Activated effector memory CD4-positive, alpha-beta T cell treated with anti-CD3 and anti-CD28 coated beads, Interleukin-2, amount 50 U/mL, for 16 hours (primary cell): ENCODE data around the gene H19.
A peak's percentile ranks its signal among the peaks of the same experiment; 100 is the strongest.

Source experiments
- DNase-seq: peaks from one replicate; pipeline ENCODE4 v3.0.0-alpha.2; 2020

Gene H19

GRCh38 chr11:1997755-1998154, at the start of gene H19:
TSS of gene H19 (minus strand) at chr11:1997842.
- DNase-seq, result no peak

- DNase-seq, result no peak
Measured at GRCh38 chr11:2041963-2042362, 44.3 kb upstream of the H19 start.

DNA sequence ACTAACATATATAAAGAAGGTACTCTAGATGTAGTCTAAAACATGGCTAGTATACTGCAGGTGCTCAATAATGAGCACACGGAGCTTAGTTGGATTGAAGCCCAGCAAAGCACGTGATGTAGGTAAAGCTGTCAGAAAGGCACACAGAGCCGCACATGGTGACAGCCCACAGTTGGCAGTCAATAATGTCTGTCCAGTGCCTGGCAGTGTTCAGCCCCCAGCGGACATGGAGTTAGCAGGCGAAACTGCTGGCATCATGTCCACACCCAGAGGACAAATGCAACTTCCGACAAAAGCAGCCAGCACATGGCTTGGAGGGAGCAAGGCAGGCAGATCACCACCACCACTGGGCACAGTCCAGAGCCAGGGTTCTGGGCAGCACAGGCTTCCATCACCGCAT, 43.5 kb upstream of the H19 start:
- no peak for DNase-seq

DNA sequence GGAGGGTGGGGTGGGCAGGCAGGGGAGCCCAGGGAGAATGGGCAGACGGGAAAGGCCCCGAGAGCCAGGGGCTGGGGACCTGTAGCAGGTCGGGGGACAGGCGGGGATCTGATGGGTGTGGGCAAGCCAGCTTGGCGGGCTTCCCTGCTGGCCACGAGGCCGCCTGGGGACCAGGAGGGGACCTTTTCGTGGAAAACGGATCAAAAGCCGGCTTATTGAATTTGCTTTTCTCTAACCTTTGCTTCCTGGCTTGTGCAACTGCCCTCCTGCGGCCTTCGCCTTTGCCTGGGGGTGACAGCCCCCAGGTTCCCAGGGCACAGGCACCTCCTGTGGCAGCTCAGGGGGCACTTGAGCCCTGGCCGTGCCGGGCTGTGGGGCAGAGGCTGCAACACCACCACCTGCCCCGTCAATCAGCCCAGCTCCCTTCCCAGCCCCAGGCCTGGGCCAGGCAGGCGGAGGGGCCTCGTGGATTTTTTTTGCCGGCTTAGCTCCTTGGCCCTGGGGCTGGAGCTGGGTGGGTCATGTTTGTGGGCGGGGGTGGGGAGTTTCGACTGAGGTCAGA, 41.6 kb upstream of the H19 start:
- DNase-seq, result no peak

DNA sequence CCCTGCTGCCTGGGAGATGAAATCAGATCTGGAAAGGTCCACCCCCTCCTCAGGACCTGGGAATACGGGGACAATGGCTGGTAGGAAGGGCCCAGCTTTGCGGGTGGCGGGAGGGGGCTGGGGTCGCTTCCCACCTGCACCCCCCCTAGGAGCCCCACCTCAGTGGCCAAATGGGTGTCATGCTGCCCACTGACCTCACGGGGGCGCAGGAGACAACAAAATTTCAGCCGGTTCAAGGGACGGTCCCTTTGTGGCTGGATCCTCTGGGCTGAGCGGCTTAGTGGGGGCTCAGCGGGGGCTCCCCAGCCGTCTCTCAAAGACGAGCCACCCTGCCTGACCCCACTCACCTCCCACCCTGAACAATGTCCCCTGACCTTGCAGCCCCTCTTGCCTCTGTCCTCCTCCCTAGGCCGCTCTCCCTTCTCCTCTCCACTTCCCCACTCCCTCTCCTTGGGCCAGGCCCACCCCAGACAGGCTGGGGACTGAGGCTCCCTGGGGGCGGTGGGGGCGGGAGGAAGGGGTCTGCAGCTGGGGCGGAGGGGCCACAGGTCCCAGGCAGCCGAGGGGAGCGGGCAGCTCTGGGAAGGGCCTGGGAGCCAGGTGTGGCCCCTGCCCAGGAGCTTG, 39.3 kb upstream of the H19 start:
- DNase-seq, result no peak

GRCh38 chr11:2035382-2035781, 37.7 kb upstream of the H19 start:
- DNase-seq, result no peak

GRCh38 chr11:2031058-2031457, 33.4 kb upstream of the H19 start:
- no peak for DNase-seq

DNA sequence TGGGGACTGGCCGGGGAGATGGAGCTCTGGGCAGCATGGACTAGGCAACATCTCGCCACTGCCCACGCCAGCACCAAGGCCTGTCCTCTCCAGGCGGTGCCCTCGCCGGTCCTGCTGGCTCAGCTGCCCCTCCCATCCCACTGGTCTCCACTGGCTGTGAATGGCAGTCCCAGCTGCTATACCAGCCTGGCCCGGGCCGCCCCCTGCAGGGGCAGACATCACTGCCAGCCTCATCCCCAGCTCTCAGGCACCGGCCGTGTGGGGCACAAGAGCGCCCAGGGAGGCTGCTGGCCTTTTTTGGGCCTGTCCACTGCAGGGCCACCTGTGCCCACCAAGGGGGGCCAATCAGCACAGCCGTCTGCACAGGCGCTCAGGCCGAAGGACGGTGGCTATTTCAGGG, 30.1 kb upstream of the H19 start:
- DNase-seq, result no peak

GRCh38 chr11:2015025-2015424, 17.4 kb upstream of the H19 start:
- DNase-seq, result no peak

DNA sequence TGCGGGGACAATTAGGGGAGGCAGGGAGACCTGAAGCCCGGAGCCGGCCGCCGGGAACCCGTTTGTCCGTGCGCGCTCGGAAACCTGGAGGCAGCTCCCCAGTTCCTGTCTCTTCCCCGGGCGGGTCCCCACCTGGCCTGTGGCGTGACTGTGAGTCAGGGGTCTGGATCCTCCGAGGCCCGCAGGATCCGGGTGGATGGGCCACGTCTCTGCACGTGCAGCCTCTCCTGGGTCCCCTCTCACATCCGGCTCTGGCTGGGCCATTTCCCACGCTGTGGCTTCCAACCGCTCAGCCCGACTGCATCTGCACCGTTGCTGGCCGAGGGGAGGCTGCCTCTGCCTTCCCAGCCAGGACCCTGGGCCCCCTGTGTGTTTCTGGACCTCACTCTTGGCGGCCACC, 14.8 kb upstream of the H19 start:
- DNase-seq, result no peak

- DNase-seq, result no peak
Measured at GRCh38 chr11:2004466-2004865, 6.8 kb upstream of the H19 start.

- DNase-seq, result no peak
Measured at GRCh38 chr11:2002807-2003206, 5.2 kb upstream of the H19 start.

DNA sequence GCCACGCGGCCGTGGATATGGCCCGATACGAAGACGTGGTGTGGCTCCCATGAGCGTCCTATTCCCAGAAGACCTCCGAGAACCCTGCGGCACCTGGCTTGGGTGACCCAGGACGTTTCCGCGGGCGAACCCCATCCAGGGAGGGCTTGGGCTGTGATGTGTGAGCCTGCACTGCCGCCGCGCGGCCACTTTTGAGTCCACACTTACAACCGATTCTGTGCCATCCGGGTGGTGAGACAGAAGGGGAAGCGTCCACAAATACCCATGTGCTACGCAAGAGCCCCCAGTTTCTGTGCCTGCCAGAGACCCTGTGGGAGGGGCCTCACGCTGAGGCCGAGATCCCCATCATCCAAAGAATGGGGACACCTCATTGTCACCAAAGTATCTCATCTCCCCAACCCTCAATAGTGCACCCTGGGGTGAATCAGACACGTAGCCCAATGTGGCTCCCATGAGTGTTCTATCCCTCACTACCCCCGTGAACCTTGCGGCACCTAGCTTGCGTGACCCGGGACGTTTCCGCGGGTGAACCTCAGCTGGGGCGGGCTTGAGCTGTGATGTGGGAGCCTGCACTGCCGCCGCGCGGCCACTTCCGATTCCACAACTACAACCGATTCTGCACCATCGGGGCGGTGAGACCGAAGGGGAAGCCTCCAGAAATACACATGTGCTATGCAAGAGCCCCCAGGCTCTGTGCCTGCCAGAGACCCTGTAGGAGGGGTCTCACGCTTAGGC, 4.6 kb upstream of the H19 start:
- no peak for DNase-seq

GRCh38 chr11:1998861-1999260, 1.2 kb upstream of the H19 start:
- no peak for DNase-seq

GRCh38 chr11:1998290-1998689, 648 bp upstream of the H19 start:
- DNase-seq, result no peak

DNA sequence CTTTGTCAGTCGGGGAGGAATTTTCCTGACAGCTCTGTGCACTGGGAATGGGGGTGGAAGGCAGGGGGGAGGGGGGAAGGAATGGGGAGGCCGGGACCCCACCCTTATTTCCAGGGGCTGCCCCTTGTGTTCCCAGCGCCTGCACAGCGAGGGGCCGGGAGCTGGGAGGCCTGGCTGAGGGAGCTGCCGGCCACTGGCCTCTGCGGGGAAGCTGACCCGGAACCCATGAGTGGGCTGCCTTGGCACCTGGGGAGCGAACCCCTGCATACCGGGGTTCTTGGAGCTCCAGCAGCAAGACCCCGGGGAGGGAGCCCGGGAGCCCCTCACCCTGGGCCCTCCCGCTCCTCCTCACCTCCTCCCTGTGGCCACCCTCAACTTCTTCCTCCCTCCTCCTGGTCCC, 3.5 kb downstream of the H19 start:
- no peak for DNase-seq

DNA sequence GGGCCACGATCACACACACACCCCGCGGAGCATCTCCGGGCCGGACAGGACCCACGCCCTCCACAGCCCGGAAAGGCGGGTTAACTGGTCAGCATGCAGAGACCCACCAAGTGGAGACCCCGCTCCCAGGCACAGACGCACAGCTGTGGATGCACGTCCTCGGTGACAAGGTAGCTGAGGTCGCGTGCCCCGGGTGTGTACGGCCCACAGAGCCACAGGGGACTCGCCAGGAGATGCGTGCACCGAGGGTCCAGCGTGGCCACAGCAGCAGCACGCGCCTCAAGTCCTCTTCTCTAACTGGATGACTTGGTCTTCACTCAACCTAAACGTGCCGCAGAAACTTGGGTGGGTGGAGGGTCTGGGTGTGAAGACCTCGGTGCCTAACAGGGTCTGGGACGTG, 5.5 kb downstream of the H19 start:
- DNase-seq, result no peak

GRCh38 chr11:1990872-1991578, 6.6 kb downstream of the H19 start:
- DNase-seq, result no peak

- no peak for DNase-seq
Measured at GRCh38 chr11:1989953-1990352, 7.7 kb downstream of the H19 start.

- DNase-seq, result peak; percentile 6
Measured at GRCh38 chr11:1988667-1989317, 8.8 kb downstream of the H19 start.

DNA sequence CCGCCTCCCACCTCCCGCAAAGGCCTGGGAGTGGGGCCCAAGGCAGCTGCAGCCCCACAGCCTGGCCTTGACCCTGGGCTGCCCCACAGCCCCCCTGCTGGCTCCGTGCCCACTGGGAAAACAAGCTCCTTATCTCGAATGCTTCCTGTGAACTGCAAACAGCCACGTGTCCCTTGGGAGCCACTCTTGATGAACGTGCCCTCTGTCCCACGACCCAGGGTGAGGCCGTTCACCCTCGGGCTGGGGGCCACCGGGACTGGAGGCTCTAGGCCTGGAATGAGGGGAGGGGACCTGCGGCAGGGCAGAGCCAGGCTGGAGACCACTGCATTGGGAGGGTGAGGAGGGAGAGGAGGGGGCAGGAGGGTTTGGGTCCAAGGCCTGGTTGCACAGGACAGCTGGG, 9.5 kb downstream of the H19 start:
- no peak for DNase-seq

GRCh38 chr11:1987024-1987423, 10.6 kb downstream of the H19 start:
- no peak for DNase-seq

- DNase-seq, result peak; percentile 6
Measured at GRCh38 chr11:1983601-1983961, 14.1 kb downstream of the H19 start.
